ENCODE measurements around the gene TTLL4. TPM values are rescaled to one million over a fixed set of nuclear protein-coding genes. Genes with fewer than 3 reads are reported as not detected.

Gene TTLL4
- total and polyA plus RNA-seq, 8 donors: 26.0 to 52.0 (median 41.3) TPM

DNA sequence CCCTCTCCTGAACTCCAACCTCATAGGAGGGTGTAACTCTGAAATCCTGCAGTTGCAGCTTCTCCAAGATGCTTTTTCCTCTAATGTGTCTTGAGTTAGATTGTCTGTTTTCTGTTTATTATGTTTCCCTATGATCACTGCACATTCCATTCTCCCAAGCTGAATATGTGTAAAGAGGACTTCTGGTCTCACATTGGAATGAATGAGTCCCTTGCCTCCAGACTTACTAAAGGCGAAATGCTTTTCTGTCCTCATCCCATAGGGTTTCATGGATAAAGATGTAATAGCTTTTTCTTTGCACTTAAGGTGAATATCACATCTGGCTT lies 35.8 kb downstream of the TTLL4 start:
- peaks cover 0 to 80% of the 10 kb centered on the region in 2 donors for H3K36me3 ChIP-seq
- H3K9me3 ChIP-seq: no peaks in the 10 kb centered on the region
- H3K4me1 ChIP-seq: peaks cover 0 to 50% of the 10 kb centered on the region in 2 donors
- TF ChIP-seq, protein P1, sequence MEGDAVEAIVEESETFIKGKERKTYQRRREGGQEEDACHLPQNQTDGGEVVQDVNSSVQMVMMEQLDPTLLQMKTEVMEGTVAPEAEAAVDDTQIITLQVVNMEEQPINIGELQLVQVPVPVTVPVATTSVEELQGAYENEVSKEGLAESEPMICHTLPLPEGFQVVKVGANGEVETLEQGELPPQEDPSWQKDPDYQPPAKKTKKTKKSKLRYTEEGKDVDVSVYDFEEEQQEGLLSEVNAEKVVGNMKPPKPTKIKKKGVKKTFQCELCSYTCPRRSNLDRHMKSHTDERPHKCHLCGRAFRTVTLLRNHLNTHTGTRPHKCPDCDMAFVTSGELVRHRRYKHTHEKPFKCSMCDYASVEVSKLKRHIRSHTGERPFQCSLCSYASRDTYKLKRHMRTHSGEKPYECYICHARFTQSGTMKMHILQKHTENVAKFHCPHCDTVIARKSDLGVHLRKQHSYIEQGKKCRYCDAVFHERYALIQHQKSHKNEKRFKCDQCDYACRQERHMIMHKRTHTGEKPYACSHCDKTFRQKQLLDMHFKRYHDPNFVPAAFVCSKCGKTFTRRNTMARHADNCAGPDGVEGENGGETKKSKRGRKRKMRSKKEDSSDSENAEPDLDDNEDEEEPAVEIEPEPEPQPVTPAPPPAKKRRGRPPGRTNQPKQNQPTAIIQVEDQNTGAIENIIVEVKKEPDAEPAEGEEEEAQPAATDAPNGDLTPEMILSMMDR (IDR thresholded peaks at IDR 0.05): no peak
- H3K27me3 ChIP-seq: no peaks in the 10 kb centered on the region
- intact Hi-C loops (cut with DNase I): no loop called here
- H3K27ac ChIP-seq: no peak overlapping the region
- DNase-seq (no peak), ATAC-seq (no peak)
- H3K4me3 ChIP-seq: no peak overlapping the region

DNA sequence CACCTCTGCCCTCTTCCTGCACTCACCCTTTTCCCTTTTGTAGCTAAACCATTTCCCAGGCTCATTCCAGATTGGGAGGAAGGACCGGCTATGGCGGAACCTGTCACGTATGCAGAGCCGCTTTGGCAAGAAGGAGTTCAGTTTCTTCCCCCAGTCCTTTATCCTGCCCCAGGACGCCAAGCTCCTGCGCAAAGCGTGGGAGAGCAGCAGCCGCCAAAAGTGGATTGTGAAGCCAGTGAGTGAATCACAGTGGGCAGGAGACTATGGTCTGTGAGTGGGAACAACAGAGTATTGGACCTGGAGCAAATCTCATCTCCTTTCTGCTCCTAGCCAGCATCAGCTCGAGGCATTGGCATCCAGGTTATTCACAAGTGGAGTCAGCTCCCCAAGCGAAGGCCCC lies 36.3 kb downstream of the TTLL4 start:
- no peak for DNase-seq
- no peak overlapping the region for H3K27ac ChIP-seq
- peaks cover 0 to 80% of the 10 kb centered on the region in 2 donors for H3K36me3 ChIP-seq
- no peak for ATAC-seq
- no peaks in the 10 kb centered on the region for H3K27me3 ChIP-seq
- peaks cover 0 to 50% of the 10 kb centered on the region in 2 donors for H3K4me1 ChIP-seq
- intact Hi-C loops (cut with DNase I): no loop called here
- no peaks in the 10 kb centered on the region for H3K9me3 ChIP-seq
- TF ChIP-seq, protein P1 (IDR thresholded peaks at IDR 0.05): no peak
- H3K4me3 ChIP-seq: no peak overlapping the region

- Histone ChIP-seq H3K27ac (peak overlapping the region in 1 of 2 donors; percentile 8), H3K9me3 (no peaks in the 10 kb centered on the region), H3K36me3 (peaks cover 0 to 90% of the 10 kb centered on the region in 2 donors)
Measured at GRCh38 chr2:218748741-218749441, 38.3 kb downstream of the TTLL4 start.

DNA sequence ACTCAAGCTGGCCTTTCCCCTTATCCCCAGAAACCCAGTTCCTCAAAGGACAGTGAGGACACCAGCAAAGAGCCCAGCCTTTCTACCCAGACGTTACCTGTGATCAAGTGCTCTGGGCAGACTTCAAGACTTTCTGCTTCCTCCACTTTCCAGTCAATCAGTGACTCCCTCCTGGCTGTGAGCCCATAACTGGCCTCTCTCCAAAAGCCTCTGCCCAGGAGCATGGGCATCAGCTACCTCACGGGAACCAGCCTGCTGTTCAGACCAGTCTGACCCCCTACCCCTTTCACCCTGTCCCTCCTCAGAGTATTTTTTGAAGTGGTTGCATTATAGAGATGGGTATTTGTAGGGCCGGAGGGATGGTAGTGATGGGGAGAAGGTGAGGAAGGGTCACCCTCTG lies 43.6 kb downstream of the TTLL4 start:
- Histone ChIP-seq H3K27ac (no peak overlapping the region), H3K4me1 (peaks cover 0 to 12% of the 10 kb centered on the region in 2 donors), H3K9me3 (no peaks in the 10 kb centered on the region), H3K27me3 (no peaks in the 10 kb centered on the region), H3K36me3 (peaks cover 0 to 64% of the 10 kb centered on the region in 2 donors), H3K4me3 (no peak overlapping the region)
- DNase-seq (peak in 2 of 4 donors; percentile 52 to 72), ATAC-seq (peak; percentile 64)
- TF ChIP-seq, protein P1 (IDR thresholded peaks at IDR 0.05): no peak
- intact Hi-C loops (cut with DNase I): no loop called here

More at GRCh38 chr2:218748741-218749441, 38.3 kb downstream of the TTLL4 start:
- H3K4me1 ChIP-seq: peaks cover 0 to 39% of the 10 kb centered on the region in 2 donors
- H3K4me3 ChIP-seq: no peak overlapping the region
- DNase-seq (no peak), ATAC-seq (peak; percentile 39)
- intact Hi-C loops (cut with DNase I): no loop called here
- TF ChIP-seq, protein P1 (IDR thresholded peaks at IDR 0.05): no peak
- H3K27me3 ChIP-seq: no peaks in the 10 kb centered on the region

DNA sequence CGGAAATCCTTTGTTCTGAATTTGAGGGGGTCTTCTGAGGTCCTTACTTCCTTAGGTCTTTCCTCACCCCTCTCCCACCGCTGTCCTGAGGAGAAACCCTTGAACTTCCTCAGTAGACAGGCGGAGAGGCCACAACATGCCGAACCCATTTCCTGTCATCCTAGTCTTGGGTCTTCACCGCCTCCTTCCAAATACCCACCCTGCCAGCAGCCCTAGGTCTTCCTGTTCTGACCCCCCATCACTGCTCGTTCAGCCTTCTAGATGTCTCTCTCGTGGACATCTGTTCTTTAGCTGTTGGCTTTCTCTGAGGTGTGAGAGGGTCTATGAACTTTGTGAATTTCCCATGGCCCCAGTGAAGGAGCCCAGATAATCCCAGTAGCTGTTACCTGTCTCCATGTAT lies 44.1 kb downstream of the TTLL4 start:
- Histone ChIP-seq H3K9me3 (no peaks in the 10 kb centered on the region), H3K4me1 (peaks cover 0 to 11% of the 10 kb centered on the region in 2 donors)

More for the DNA sequence above, 44.1 kb downstream of the TTLL4 start:
- TF ChIP-seq, protein P1 (IDR thresholded peaks at IDR 0.05): no peak
- no peak overlapping the region for H3K27ac ChIP-seq
- intact Hi-C loops (cut with DNase I): no loop called here
- ATAC-seq (no peak), DNase-seq (no peak)
- peaks cover 0 to 58% of the 10 kb centered on the region in 2 donors for H3K36me3 ChIP-seq
- no peaks in the 10 kb centered on the region for H3K27me3 ChIP-seq
- H3K4me3 ChIP-seq: no peak overlapping the region

All from left lung (tissue), 10 donors.